ENCODE results near the gene SPO11.
"Not testable (repeated sequence)": the region's sequence is repeated elsewhere in the genome, so short reads cannot be mapped to it uniquely, and the experiment has no call there.

SPO11 gene

DNA sequence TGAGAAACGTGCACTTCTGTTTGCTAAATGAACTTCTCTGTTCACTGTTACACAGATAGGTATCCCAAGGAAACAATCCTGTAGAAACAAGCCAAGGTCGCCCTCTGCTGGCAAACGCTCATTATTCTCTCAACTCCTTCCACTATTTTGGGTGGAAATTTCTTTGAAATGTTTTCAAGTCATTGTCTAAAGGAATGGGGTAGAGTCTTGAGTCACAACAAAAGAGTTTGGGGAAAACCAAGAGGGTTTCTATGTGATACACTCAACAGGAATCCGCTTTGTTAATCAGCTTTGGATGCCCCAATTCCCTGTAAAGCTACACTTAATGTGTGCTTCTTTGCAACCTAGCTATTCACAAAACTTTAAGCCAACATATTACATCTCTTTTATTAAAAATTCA, 16.9 kb downstream of the SPO11 start:
- peak; percentile 80 for DNase-seq

DNA sequence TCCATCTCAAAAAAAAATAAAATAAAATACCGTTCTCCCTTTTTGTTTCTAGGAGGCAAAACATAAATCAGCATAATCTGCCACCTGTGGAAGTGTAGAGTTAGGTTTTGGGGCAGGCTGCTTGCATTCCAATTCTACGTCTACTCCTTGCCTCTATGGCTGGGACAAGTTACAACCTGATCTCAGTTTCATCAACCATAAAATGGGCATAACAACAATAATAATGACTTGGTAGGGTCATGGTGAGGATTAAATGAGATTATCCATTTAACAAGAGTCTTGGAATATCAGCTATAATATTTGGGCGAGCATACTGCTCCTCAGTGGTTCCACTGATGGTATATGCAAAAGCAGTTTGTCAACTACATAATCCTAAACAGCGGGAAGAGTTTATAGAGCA, 17.8 kb downstream of the SPO11 start:
- no peak for DNase-seq

DNA sequence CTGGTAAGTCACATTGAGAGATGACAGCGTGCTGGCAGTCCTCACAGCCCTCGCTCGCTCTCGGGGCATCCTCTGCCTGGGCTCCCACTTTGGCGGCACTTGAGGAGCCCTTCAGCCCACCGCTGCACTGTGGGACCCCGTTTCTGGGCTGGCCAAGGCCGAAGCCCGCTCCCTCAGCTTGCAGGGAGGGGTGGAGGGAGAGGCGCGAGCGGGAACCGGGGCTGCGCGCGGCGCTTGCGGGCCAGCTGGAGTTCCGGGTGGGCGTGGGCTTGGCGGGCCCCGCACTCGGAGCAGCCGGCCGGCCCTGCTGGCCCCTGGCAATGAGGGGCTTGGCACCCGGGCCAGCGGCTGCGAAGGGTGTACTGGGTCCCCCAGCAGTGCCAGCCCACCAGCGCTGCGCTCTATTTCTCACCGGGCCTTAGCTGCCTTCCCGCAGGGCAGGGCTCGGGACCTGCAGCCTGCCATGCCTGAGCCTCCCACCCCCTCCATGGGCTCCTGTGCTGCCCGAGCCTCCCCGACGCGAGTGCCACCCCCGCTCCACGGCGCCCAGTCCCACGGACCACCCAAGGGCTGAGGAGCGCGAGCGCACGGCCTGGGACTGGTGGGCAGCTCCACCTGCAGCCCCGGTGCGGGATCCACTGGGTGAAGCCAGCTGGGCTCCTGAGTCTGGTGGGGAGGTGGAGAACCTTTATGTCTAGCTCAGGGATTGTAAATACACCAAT, 18.8 kb downstream of the SPO11 start:
- not testable (repeated sequence) for DNase-seq

DNA sequence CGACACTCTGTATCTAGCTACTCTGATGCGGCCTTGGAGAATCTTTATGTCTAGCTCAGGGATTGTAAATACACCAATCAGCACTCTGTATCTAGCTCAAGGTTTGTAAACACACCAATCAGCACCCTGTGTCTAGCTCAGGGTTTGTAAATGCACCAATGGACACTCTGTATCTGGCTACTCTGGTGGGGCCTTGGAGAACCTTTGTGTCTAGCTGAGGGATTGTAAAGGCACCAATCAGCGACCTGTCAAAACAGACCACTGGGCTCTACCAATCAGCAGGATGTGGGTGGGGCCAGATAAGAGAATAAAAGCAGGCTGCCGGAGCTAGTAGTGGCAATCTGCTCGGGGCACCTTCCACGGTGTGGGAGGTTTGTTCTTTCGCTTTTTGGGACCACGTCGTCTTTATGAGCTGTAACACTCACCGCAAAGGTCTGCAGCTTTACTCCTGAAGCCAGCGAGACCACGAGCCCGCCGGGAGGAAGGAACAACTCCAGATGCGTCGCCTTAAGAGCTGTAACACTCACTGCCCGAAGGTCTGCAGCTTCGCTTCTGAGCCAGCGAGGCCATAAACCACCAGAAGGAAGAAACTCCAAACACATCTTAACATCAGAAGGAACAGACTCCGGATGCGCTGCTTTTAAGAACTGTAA, 19.4 kb downstream of the SPO11 start:
- not testable (repeated sequence) for DNase-seq

DNA sequence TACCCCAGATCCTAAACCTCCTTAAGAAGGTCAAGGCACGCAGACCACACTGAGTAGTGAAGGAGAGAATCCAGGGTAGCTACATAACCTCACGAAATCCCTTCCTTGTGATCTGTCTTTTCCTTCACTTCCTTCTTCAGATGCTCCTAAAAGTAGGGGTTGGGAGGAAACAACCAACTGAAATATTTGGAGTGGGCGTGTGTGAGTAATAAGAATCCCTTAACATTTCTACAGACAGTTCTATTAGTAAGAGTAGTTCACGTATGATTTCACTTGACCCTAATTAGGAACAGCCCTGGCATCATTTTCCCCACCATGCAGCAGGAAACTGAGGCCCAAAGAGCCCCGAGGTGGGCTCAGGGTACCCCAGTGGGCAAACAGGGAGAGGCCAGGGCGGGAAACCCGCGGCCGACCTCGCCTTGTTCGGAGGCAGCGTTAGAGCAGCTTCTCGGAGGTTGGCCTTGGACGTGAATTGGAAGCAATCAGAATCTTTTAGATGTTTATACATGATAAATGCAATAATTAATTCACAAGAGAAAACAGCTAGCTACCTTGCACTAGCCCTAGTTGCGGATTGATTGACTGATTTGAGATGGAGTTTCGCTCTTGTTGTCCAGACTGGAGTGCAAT, 20.6 kb downstream of the SPO11 start:
- DNase-seq, result no peak

DNA sequence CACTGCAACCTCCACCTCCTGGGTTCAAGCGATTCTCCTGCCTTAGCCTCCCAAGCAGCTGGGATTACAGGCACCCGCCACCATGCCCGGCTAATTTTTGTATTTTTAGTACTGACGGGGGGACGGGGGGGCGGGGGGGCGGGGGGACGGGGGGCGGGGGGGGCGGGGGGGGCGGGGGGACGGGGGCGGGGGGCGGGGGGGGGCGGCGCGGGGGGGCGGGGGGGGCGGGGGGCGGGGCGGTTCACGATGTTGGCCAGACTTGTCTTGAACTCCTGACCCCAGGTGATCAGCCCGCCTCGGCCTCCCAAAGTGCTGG, 21.1 kb downstream of the SPO11 start:
- DNase-seq, result not testable (repeated sequence)

DNA sequence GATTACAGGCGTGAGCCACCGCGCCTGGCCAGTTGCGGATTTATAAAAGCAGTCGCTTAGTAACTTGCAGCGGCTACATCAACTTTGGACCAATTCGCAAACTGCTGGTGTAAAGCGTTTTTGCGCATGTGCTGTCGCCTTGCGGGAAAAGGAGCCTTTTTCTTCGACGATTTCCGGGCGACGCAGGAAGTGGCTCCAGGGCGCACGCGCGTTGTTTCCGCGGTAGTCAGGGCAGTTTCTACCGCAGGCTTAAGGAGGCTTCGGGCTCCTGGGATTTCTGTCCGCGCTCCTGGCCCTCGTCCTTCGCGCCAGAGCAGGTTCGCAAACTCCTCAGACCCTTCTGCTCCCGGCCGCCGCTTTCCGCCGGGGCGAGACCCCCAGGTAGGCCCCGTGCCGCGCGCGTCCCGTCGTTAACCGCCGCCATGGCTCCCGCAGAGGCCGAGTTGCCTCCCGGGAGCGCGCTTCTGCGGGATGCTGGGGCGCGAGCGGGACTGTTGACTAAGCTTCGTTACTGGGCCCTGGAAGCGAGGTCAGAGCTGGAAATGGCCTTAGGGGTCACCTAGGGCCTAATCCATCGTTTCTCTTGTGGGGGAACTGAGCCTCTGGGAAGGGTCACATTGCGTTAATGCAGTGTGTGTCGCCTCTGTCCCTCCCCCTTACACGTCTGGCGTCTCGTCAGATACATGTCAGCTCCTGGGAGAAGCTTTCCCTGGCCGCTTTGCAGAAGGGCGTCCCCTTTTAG, 21.6 kb downstream of the SPO11 start, which contains the start of gene RAE1:
Gene RAE1, plus strand, starts transcription at position 214 of the 742 bp plus-strand sequence. CDS start 2,784 bp downstream, outside the sequence.
- peak; percentile 95 for DNase-seq

DNA sequence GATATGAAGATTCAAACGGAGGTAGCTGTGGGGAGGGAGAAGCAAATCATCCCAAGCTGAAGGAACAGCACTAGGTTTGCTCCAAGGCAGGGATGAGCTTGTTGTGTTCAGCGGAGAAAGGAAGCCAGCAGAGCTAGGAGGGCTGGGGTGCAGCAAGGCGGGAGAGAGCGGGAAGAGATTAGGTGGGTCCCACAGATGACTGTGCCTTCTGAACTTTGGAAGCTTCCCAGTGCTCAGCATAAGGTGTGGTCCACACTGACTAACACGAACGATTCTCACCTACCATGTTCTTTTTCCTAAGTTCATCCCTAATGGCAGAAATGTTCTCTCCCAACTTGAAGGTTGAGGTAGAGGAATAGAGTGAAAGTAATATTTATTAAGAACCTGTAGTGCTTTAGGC, 22.7 kb downstream of the SPO11 start:
- DNase-seq, result no peak

DNA sequence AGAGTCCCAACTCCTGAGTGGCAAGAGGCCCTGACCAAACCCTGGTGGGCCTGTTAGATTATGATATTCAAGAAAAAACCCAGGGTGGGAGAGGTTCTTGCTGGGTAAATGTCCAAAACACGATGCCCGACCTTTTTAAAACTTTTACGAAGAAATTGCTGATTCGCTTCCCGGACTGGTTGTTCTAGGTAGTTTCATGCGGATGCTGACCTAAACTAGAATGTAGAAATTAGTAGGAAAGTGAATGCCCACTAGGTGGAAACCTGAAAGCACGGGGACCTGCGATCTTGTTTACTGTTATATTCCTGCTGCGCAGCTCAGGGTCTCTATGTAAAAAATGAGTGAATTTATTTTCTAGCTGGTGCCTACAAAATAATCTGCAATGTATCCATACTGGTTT, 23.7 kb downstream of the SPO11 start:
- no peak for DNase-seq

DNA sequence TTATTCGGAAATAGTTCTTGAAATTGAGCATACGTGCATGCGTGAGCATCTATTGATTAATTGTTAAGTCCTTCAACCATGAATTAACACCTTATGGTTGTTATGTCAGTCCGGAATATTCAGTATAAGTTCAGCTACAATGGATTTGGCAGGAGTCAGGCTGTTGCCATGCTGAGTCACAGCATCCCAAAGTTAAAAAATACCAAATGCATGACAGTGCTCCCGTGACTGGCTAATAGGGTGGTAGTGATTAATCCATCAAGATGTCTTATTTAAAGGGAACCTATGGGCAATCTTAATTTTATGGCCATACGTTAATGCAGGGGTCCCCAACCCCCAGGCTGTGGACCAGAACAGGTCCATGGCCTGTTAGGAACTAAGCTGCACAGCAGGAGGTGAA, 31.9 kb downstream of the SPO11 start:
- no peak for DNase-seq

DNA sequence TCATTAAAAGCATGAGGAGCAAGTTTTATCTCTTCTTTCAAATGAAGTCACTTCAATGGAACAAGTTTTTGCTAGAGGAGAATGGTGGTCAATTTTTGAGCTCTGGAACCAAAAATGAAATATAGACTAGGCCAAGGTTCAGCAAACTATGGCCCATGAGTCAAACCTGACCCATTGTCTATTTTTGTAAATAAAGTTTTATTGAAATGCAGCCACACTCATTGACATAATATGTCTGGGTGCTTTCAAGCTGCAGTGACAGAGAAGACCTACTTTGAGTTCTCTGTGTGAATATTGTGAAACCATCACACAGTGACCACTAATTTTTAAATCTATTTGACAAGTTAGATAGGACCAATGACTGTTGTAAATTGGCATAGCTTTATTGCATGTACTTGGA, 34.8 kb downstream of the SPO11 start:
- no peak for DNase-seq

DNA sequence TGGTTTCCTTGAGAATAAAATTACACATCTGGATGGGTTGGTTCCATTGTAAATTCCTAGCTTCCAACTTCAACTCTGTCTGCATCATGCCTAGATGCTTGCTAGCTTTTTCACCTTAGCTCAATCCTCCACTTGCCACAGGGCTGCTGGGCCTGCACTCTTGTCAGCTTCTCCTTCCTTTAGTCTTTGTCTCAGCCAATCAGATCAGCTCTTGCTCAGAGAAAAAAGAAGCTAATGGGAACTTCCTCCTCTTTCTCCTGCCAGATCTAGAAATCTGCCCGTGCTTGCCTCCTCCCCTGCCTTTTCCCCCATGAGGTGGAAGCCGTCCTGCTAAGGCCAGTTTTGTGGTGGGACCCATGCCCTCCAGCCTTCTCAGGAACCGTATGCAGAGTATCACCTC, 40.0 kb downstream of the SPO11 start:
- DNase-seq, result no peak

DNA sequence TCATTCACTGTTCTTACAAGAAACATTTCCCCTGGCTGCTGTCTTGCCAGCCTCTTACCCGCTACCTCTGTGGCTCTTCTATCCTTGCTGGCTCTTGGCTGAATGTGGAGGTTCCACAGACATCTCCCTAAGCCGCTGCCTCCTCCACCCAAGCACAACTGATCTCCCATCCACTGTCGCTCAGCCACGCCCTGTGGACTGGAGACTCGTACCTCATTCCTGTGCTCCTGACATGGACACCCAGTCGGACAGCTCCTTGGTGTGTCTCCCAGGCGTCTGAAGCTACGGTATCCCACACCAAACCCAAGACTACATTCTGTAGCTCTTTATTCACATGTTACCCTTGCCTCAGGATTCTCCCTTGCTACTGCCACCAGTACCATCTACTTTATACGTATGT, 40.7 kb downstream of the SPO11 start:
- DNase-seq, result no peak

DNA sequence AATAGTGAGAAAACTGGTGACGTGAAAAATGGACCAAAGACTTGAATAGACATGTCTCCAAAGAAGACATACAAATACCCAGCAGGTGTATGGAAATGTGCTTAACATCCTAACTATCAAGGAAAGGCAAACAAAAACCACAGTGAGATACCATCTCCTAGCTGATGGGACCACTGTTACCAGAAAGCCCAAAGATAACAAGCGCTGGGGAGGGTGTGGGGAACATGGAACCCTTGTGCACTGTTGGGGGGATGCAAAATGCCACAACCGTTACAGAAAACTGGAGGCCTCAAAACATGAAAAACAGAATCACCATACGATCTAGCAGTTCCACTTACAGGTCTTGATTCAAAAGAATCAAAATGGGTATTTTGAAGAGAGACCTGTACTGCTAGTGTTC, 41.8 kb downstream of the SPO11 start:
- no peak for DNase-seq

DNA sequence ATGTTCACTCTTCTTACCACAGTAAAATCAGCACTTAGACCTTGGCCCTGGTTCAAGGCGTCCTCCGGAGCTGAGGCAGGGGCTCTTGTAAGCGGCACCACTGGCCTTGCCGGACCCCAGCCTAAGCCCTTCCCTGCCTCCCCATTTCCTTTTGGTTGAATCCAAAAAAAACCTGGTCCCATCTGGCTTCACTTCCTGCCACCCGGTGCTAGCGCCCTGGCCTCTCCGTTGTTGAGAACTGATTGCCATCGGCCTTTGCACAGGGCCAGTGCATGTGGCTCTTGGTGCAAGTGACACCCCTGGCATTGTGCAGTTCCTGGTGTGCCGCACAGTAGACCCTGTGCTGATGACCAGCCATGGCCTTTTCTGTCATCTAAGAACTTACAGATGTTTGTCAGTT, 42.6 kb downstream of the SPO11 start:
- DNase-seq, result no peak

DNA sequence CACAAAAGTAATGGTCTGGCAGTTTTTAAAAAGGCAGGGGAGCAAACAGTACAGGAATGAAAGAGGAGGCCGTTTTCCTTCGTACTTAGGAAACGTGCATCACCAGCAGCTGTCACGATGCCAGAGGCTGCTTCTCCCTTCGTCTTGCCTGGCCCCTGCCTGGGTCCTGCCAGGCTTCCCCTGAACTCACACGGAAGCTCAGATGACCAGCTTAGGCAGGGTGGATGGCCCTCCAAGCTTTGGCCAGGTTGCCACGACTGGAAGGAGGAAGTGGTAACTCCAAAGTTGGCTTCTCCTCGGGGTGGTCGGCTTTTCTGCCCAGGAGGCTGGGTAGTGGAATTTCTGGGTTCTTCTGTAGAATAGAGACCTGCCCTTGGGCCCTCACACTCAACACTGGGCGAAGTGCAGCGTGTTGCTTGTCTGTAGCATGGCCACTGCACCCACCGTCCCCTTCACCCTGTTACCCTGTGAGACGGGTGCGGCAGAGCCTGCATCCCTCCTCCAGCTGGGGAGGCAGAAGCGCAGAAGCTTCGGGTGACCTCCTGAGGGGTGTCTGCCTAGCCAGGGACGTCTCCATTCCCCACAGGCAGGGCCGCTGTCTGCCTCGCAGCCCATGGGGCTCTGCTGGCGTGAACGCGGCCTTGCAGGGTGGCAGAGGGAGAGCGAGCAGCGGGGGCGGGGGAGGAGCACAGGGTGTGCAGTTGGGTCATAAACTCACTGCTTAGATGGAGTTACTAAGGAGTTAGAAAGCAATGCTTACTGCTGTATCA, 43.2 kb downstream of the SPO11 start:
- peak; percentile 50 for DNase-seq

DNA sequence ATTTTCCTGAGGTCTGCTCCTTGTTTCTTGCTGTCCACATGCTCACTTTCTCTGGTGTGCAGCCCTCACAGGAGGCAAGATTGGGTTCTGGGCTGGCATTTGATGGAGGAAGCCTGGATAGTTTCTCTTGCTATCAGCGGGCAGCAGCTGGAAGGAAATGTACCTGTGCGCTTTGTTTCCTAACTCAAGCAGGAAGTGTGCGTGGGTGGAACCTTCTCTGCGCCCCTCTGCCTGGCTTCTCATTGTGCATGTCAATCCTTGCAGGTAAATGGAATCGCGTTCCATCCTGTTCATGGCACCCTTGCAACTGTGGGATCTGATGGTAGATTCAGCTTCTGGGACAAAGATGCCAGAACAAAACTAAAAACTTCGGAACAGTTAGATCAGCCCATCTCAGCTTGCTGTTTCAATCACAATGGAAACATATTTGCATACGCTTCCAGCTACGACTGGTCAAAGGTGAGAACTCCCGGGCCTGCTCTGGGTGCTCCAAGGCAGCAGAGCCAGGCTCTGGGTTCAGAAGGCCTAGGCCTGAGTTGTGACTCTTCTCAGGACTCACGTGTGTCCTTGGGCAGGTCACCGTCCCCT, 44.8 kb downstream of the SPO11 start:
- peak; percentile 22 for DNase-seq

DNA sequence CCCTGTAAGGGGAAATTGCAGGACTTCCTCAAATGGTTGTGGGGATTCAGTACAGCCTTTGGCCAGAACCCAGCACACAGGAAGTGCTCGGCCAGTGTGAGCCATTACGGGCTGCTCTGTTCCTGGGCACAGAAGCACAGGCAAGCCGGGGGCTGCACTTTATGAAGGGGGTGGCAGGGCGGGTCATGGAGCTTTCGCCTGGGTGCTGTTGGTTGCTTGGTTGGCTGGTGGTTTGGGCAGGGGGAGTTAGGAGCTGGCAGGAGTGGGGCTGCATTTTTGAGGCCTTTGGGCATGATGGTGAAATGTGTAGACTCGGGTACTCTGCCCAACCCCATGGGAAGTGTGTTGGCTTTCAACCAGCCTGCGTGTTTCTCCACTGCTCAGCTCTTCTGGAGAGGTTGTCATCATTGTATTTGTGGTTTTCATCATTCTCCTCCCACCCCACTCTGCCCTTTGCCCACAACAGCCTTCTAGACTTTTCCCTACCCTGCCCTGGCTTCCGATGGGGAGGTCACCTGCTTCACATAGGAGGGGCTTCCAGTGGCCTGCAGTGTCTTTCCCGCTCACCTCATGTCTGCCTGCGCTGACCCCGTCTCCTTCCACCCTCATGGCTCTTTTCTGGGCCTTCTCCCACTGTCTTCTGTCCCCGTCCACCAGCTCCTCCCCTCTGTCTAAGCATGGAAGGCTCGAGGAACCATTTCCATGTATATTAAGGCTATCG, 45.5 kb downstream of the SPO11 start:
- DNase-seq, result no peak

DNA sequence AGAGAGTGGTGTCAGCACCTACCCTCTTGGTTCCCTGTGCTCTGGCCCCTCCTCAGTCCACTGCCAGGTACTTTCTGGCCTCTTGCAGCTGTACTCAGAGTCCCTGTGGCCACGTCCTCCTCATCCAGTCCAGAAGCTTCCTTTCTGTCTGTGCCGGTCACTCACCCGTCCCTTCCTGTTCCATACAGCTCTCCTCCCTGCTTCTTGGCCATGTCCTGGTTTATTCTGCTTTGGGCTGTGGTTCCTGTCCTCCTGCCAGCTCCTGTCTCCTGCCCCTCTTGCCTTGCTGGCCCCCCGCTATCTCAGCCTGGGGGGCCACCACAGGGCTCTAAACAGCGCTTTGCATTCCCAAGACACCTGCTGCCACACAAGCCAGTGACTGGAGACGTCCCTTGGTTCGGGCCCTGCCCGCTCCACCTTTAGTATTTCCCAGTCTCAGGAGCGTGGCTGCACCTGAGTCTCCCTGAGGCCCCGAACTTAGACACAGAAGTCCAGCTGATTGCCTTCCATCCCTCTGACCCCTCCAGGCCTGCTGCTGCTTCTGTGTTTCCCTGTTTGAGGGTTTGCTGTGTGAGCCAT, 46.1 kb downstream of the SPO11 start:
- DNase-seq, result no peak

DNA sequence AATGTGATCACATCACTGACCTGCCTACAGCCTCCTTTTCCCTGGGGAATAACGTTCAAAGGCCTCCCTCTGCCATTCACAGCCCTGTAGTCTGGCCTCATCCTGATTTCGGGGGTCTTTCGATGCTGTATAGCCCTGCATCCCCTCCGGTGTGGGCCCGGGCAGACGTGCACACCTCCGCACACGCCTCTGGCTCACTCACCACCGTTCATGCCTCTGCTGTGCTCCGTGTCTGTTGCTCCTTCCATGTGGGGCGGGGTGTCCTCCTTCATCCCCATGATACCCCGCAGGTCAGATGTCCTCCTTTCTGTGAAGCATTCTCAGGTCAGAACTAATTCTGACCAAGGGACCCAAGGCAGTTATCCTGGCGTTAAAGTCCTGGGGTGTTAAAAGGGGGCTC, 47.7 kb downstream of the SPO11 start:
- no peak for DNase-seq

DNA sequence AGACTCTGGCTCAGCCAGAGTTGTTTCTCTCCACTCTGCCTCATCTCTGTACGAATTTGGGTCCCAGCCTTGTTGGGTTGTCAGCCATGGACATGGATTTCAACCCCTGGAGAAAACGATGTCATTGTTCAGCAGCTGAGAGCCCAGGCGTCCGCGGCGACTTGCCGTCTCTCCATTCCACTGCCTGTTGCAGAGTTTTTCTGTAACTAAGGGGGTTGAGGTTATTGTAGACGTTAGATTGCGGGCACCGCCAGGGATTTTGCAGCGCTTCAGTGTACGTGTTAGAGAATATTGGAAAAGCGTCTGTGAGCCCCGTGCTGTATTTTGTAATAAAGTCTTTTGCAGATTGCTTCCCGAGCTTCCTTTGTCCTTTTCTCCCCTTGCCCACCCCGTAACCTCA, 48.5 kb downstream of the SPO11 start:
- DNase-seq, result no peak
